ENCODE results near the gene AGR2. TPM values are rescaled to one million over a fixed set of nuclear protein-coding genes. Genes with fewer than 3 reads are reported as not detected.
A peak's percentile ranks its signal among the peaks of the same experiment; 100 is the strongest.

AGR2 gene
- total RNA-seq, 2 donors from 2014 or later = not detected

- no peaks in the 10 kb centered on the region for H3K4me1 ChIP-seq
- H3K9me3 ChIP-seq = no peaks in the 10 kb centered on the region
- no peaks in the 10 kb centered on the region for H3K27me3 ChIP-seq
- DNase-seq (ENCODE audit: low spot score) = no peak
- peak within 1 kb of the TSS; percentile 63 to 73 for H3K4me3 ChIP-seq
- no peak for TF ChIP-seq CTCF (IDR thresholded peaks at IDR 0.05)
- H3K27ac ChIP-seq = peak within 1 kb of the TSS; percentile 63 to 76
- H3K36me3 ChIP-seq = no peaks in the 10 kb centered on the region
Measured at GRCh38 chr7:16753102-16753931, 51.5 kb downstream of the AGR2 start, which contains the start of gene TSPAN13. TSS of gene TSPAN13 (plus strand) at chr7:16753755. CDS start at chr7:16753968, 213 bp downstream.

- Histone ChIP-seq H3K27me3 (no peaks in the 10 kb centered on the region), H3K27ac (peak overlapping the region in 1 of 2 donors; percentile 0)
Measured at GRCh38 chr7:16747102-16747501, 57.7 kb downstream of the AGR2 start.

GRCh38 chr7:16745645-16746044, 59.2 kb downstream of the AGR2 start:
- H3K9me3 ChIP-seq = no peaks in the 10 kb centered on the region
- no peak for DNase-seq (ENCODE audit: low spot score)
- H3K27ac ChIP-seq = no peak overlapping the region
- no peaks in the 10 kb centered on the region for H3K27me3 ChIP-seq
- TF ChIP-seq CTCF (IDR thresholded peaks at IDR 0.05) = no peak
- peaks cover 0 to 13% of the 10 kb centered on the region in 2 donors for H3K4me1 ChIP-seq
- H3K4me3 ChIP-seq = no peak overlapping the region
- no peaks in the 10 kb centered on the region for H3K36me3 ChIP-seq

More at GRCh38 chr7:16747102-16747501, 57.7 kb downstream of the AGR2 start:
- Histone ChIP-seq H3K4me3 (no peak overlapping the region), H3K4me1 (peaks cover 0 to 8% of the 10 kb centered on the region in 2 donors), H3K9me3 (no peaks in the 10 kb centered on the region), H3K36me3 (no peaks in the 10 kb centered on the region)
- TF ChIP-seq CTCF (IDR thresholded peaks at IDR 0.05) = no peak
- DNase-seq (ENCODE audit: low spot score) = no peak

GRCh38 chr7:16744518-16745250, 60.1 kb downstream of the AGR2 start:
- no peak for TF ChIP-seq CTCF (IDR thresholded peaks at IDR 0.05)
- no peak overlapping the region for H3K27ac ChIP-seq
- no peak for DNase-seq (ENCODE audit: low spot score)
- H3K4me1 ChIP-seq = peaks cover 0 to 20% of the 10 kb centered on the region in 2 donors
- no peaks in the 10 kb centered on the region for H3K36me3 ChIP-seq
- no peak overlapping the region for H3K4me3 ChIP-seq
- H3K27me3 ChIP-seq = no peaks in the 10 kb centered on the region
- H3K9me3 ChIP-seq = no peaks in the 10 kb centered on the region

GRCh38 chr7:16743236-16743635, 61.6 kb downstream of the AGR2 start:
- peak overlapping the region; percentile 30 to 52 for H3K27ac ChIP-seq
- no peak for TF ChIP-seq CTCF (IDR thresholded peaks at IDR 0.05)
- no peak overlapping the region for H3K4me3 ChIP-seq
- H3K9me3 ChIP-seq = no peaks in the 10 kb centered on the region
- H3K4me1 ChIP-seq = peaks cover 0 to 20% of the 10 kb centered on the region in 2 donors
- no peak for DNase-seq (ENCODE audit: low spot score)
- H3K36me3 ChIP-seq = no peaks in the 10 kb centered on the region
- no peaks in the 10 kb centered on the region for H3K27me3 ChIP-seq

Measured in right atrium auricular region (tissue), 2 donors.